GM18511 (cell line): ENCODE data around the gene TIE1.

Source experiments
- ATAC-seq: cut with Tn5 transposase; IDR thresholded peaks from one replicate; pipeline ENCODE4 v1.9.1; 2021; ENCODE audit warnings: mild to moderate bottlenecking, moderate library complexity; ENCODE audit not compliant: unreplicated experiment

Gene TIE1

DNA sequence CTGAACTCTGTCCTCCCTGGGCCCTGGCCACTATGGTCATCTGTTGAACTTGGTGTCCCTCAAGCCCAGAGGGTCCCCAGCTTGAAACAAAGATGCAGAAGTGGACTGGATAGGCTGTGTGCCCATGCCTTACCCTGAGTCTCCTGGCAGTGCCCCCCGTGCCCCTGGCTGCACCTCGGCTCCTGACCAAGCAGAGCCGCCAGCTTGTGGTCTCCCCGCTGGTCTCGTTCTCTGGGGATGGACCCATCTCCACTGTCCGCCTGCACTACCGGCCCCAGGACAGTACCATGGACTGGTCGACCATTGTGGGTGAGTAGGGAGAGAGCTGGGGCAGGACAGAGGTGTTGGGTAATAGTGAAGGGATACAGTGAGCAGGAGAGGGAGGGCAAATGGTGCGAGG lies 10.7 kb downstream of the TIE1 start:
- no peak for ATAC-seq

DNA sequence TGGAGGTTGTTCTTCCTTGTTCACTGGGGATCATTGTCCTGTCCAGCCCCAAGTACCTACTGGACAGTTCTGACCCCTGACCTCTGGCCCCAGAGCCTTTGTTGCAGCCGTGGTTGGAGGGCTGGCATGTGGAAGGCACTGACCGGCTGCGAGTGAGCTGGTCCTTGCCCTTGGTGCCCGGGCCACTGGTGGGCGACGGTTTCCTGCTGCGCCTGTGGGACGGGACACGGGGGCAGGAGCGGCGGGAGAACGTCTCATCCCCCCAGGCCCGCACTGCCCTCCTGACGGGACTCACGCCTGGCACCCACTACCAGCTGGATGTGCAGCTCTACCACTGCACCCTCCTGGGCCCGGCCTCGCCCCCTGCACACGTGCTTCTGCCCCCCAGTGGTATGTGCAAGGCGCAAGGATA lies 11.4 kb downstream of the TIE1 start:
- no peak for ATAC-seq

DNA sequence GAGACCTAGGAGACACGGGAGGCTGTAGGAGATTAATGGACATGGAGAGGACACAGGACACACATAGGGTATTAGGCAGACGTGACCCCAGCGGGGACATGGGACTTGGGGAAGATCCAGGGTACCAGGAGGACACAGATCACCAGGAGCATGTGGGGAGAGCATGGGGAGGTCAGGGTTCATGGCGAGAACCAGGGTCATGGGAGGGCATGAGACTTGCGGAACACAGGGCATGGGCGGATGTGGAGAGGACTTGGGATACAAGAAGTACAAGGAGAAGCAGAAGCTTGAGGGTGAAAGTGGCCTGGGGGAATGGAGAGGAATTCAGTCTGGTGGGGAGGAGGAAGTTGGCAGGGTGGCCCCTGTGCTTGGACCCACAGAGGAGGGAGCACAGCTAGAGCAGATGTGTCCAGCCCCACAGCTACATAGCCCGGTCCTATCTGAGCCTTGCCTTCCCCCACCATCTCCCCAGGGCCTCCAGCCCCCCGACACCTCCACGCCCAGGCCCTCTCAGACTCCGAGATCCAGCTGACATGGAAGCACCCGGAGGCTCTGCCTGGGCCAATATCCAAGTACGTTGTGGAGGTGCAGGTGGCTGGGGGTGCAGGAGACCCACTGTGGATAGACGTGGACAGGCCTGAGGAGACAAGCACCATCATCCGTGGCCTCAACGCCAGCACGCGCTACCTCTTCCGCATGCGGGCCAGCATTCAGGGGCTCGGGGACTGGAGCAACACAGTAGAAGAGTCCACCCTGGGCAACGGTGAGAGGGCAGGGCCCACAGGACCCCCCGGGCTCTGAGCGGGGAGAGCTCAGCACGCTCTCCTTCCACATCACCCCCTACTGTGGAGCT lies 12.1 kb downstream of the TIE1 start:
- no peak for ATAC-seq

DNA sequence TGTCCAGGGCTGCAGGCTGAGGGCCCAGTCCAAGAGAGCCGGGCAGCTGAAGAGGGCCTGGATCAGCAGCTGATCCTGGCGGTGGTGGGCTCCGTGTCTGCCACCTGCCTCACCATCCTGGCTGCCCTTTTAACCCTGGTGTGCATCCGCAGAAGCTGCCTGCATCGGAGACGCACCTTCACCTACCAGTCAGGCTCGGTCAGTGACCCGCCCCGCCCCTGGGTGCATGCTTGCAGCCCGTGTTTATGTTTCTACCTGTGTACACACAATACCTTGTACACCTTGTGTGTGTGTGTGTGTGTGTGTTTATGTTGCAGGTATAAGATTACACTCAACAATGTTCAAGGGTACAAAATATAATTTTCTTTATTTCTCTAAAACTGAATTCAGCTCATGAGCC lies 13.0 kb downstream of the TIE1 start:
- ATAC-seq: no peak

DNA sequence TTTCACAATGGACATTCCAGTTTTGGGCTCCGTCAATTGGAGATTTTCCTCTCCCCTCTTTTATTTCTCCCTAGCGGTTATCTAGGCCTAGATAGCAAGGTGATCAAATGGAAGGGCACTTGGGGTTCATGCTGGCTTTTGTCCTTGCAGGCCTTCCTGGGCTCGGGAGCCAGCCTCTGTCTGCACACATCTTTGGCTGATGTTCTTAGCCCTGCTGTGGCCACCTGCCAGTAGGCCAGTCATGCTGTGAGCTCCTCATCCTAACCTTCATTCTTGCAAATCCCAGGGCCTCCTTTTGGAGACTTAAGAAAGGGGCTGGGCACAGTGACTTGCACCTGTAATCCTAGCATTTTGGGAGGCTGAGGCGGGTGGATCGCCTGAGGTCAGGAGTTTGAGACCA lies 13.5 kb downstream of the TIE1 start:
- ATAC-seq: no peak

DNA sequence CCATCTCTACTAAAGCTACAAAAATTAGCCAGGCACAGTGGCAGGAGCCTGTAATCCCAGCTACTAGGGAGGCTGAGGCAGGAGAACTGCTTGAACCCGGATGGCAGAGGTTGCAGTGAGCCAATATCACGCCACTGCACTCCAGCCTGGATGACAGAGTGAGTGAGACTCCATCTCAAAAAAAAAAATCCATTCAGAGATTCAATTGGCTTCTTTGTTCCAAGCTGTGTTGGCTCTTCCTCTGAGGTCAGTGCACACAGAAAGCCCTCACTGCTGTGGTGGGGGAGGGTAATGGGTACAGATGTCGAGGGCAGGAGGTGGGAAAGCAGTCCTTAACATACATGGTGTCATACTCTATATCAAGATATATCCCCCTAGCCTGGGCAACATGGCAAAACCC lies 14.7 kb downstream of the TIE1 start:
- ATAC-seq: no peak

DNA sequence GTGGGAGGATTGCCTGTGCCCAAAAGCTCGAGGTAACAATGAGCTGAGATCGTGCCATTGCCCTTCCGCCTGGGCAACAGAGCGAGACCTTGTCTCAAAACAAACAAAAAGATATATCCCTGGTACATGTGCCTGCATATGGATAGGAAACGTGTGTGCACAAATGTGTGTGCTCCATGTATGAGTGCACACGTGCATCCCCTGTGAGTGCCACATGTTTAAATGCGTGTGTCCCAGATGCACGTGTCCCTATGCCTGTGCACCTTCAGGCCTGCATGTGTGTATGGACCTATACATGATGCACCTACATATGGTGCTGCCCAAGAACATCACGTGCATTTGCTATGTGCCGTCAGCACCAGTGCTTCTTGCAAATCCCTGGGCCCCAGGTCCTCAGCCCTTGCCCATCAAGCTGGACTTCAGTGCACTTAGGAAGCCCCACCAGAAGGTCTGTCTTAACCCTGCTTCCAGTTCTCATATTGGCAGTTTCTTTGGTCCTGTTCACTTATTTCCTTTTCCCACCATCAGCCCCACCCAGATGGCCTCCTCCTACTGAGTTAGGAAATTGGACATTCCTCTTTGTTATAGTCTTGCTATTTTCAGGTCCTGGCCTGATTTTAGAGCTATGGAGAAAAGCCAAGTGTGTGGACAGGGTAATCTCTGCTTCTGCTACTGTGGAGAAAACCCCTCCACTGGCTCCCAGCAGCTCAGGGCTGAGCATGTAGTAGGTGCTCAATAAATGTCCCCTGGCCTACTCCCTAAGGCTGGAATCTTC lies 15.4 kb downstream of the TIE1 start:
- no peak for ATAC-seq

DNA sequence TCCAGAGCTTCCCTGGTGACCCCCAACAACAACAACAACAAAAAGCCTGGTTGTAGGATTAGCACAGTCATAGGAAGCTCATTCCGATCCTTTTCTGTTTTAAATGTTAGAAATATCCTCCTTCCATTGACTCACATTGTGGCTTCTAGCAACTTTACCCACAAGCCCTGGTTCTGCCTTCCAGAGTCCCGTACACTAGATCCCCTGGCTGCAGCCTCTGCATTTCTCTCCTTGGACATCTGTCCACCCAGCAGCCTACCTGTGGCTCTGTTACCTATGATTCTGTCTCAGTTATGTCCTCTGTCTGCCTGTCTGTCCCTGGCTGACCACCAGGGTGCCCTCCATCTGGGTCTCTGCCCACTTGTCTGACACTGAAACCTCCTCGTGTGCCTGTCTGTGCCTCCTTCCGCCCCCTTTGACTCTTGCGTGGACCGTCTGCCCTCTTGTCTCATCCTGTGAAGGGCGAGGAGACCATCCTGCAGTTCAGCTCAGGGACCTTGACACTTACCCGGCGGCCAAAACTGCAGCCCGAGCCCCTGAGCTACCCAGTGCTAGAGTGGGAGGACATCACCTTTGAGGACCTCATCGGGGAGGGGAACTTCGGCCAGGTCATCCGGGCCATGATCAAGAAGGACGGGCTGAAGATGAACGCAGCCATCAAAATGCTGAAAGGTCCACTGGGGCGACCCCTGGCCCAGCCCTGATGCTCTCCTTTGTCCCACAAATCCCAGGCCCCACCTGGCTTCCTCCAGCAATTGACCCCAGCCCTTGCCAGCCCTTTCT lies 16.1 kb downstream of the TIE1 start:
- ATAC-seq: no peak

DNA sequence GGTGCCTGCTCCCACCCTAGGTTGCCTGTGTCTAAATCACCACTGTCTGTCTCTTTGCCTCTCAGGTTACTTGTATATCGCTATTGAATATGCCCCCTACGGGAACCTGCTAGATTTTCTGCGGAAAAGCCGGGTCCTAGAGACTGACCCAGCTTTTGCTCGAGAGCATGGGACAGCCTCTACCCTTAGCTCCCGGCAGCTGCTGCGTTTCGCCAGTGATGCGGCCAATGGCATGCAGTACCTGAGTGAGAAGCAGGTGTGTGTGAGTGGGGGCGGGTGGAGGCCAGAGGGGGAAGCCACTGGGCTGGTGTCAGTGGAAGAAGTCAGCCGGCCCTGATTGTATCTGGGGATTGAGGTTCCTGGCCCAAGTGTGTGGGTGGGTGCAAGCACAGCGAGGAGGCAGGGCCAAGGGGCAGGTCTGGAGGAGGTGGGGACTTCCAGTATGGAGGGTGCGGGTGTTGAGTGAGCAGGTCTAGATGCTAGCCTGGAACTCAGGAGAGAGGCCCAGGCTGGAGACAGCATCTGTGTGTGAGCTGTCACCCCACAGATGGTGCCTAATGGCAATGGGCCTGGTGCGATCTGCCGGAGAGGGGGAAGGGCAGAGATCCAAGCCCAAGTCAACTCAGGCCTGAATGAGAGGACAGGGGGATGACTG lies 17.2 kb downstream of the TIE1 start:
- no peak for ATAC-seq

DNA sequence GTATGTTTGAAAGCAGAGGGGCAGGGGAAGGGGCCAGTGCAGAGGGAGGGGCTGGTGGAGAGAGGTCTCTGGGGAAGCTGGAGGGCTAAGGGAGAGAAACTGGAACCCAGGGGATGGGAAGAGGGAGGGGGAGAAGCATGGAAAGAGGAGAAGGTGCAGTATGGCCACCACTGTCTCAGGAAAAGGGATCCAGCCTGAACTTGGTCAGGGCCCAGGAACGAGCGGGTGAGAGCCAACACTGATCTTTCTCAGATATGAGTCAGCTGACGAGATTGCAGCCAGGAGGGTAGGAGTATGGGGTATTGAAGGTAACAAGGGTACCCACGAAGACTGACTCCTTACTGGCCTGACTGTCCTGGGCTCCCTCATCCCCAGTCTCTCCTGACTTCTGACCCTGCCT lies 18.0 kb downstream of the TIE1 start:
- ATAC-seq: no peak

DNA sequence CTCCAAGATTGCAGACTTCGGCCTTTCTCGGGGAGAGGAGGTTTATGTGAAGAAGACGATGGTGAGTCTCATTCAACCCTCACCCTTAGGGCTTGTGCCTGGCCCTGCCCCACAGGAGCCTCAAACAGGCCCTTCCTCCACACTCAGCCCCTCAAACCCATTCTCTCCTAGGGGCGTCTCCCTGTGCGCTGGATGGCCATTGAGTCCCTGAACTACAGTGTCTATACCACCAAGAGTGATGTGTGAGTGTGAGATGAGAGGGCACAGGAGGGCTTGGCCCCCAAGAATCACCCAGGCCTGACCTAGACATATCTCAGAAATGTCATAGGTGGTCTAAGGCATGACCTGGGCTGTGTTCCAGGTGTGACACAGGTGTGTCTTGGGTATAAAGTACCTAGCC lies 18.5 kb downstream of the TIE1 start:
- ATAC-seq: no peak

DNA sequence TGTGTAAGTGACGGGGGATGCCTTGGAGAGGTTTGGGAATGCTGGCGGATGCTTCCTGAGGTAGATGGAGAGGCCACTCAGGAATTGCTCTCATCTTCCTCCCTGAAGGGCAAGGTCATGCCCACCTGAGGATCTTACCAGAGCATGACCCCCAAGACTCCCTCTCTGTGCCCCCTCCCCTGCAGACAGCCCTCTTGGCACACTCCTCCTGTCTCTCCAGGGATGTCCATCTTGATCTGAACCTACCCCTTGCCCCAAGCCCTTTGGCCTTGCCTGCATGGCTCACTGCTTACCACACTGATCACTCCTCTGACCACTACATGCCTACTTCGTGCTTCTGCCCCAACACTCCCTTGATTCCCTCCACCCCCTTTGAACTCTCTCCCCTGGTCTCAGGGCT lies 19.0 kb downstream of the TIE1 start:
- no peak for ATAC-seq

DNA sequence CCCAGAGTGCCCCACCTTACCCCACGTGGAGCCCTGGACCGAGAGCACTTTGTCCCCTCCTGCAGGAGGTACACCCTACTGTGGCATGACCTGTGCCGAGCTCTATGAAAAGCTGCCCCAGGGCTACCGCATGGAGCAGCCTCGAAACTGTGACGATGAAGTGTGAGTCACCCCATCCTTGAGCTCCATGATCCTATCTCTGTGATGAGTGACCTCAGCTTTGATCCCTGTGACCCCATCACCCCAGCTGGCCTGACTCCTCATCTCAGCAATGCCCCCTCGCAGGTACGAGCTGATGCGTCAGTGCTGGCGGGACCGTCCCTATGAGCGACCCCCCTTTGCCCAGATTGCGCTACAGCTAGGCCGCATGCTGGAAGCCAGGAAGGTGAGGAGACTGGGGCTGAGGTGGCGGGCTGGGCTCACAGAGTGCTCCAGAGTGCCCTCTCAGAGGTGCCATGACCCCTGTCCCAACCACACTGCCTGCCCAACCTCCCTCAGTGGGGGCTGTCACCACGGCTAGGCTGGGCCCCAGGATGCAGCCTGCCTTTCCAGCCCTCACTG lies 20.6 kb downstream of the TIE1 start:
- ATAC-seq: no peak

DNA sequence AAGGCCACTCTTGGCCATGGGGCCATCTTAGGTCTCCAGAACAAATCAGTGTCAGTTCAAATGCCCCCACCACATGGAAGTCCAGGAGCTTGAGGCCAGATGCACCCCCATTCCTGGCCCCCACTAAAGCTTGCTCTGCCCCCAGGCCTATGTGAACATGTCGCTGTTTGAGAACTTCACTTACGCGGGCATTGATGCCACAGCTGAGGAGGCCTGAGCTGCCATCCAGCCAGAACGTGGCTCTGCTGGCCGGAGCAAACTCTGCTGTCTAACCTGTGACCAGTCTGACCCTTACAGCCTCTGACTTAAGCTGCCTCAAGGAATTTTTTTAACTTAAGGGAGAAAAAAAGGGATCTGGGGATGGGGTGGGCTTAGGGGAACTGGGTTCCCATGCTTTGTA lies 21.7 kb downstream of the TIE1 start:
- ATAC-seq: no peak

DNA sequence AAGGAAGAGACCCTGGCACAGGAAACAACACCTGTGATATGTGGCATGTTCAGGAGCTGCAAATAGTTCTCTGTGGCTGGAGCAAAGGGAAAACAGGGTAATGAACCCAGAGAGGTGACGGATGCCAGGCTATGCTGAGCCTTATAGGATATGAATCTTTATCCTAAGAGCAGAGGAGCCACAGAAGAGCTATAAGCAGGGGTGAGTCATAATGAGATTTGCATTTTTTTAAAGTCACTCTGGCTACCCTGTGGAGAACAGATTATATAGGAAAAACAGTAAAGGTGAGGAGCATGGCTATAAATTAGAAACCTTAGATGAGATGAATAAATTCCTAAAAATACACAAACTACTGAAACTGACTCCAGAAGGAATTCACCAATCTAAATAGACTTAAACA lies 24.0 kb downstream of the TIE1 start:
- no peak for ATAC-seq

DNA sequence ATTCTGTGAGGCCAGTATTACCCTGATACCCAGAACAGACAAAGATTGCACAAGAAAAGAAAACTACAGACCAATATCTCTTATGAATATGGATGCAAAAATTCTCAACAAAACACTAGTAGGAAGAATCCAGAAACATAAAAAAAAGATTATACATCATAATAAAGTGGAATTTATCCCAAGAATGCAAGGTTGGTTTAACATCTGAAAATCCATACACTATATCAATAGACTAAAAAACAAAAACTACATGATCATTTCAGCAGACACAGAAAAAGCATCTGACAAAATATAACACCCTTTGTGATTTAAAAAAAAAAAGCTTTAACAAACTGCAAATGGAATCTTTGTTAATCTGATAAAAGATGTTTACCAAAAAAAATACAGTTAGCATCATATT lies 24.6 kb downstream of the TIE1 start:
- ATAC-seq: no peak

DNA sequence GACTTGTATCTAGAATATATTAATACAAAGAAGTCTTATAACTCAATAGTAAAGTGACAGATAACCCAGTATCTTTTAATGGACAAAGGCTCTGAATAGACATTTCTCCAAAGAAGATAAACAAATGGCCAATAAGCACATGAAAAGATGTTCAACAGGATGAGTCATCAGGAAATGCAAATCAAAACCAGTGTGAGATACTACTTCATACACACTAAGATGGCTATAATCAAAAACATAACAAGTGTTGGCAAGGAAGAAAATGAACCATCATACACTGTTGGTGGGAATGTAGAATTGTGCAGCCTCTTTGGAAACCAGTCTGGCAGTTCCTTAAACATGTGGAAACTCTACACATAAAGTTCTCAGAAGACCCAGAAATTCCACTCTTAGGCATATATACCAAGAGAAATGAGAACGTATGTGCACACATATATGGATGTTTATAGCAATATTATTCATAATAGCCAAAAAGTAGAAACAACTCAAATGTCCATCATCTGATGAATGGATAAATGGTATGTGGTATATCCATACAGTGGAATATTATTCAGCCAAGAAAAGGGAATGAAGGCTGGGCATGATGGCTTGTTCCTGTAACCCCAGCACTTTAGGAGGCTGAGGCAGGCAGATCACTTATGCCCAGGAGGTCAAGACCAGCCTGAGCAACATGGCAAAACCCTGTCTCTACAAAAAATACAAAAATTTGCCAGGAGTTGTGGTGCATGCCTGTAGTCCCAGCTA lies 26.9 kb downstream of the TIE1 start:
- ATAC-seq: no peak

DNA sequence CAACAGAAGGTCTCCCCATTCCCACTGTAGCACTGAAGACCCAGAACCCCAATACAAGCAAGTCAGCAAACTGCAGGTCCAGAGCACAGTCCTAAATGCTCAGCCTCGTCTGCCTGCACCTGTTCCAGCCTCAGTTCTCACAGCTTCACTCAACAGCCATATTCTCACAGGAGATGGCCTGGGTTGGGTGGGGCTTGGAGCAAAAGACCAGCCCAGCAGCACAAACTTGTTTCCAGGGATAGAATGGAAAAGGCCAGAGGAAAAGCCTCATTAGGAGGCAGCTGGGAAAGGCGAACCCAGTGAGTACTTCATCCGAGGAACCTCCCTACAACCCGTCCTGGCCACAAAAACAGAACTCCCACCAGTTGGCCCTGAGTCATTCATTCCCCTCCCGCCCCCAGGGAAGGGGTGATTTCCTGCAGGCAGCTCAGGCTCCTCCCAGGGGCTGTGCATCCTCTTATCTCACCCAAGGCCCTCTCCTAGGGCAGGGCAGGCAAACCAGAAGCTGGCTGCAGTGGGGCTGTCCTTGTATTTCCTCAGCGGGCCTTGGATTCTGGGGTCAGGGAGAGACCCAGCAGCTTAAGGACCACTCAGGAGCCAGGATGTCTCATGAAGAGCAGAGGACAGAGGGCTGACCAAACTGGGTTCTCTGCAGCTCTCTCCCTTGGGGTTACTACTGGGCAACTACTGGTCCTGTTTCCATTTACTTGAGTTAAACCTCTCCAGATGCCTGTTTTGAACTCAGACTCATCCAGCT lies 29.4 kb downstream of the TIE1 start:
- ATAC-seq: no peak

DNA sequence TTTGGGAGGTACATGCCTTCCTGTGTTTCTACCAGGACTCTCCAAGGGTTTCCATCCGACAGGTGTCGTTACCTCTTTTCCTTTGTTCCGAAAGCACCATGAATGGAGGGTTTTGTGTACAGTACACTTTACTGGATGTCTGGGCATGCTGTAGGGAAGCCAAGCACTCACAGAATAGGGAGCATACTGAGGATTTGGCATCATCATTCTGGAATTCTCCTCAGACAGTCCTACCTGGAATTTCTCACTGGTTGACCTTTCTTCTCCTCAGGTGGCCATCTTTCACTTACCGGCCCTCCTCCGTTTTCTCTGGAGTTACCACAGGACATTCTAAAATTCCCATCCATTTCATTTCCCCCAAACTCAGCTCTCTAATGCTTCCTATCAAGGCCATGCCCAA lies 30.9 kb downstream of the TIE1 start:
- ATAC-seq: no peak
